Activated CD4-positive, alpha-beta T cell treated with anti-CD3 and anti-CD28 coated beads, Interleukin-2, amount 10 ng/mL, durations not matched to agents 7 days and 5 days (primary cell): ENCODE results near the gene SPPL3. TPM values are rescaled to one million over a fixed set of nuclear protein-coding genes. Genes with fewer than 3 reads are reported as not detected.

Experiments used
- CTCF ChIA-PET: fragments of 350-600 bp; sonication (Branson Sonifier 250); formaldehyde crosslinking; loops from one replicate; lab custom pipeline; 2021; ENCODE audit warnings: antibody characterized with exemption; lab: Charles Lee
- POLR2A ChIA-PET: fragments of 350-600 bp; sonication (Branson Sonifier 250); formaldehyde crosslinking; loops from one replicate; lab custom pipeline; 2021; ENCODE audit warnings: antibody characterized with exemption; lab: Charles Lee
- DNase-seq: peaks from one replicate; pipeline ENCODE4 v3.0.0-alpha.2; 2020
- H3K27ac Mint-ChIP-seq: one replicate; pipeline ENCODE4 v1.8.0; 2021; ENCODE audit warnings: mild to moderate bottlenecking, moderate library complexity, mixed read lengths
- H3K27me3 Mint-ChIP-seq: one replicate; pipeline ENCODE4 v1.8.0; 2021; ENCODE audit warnings: mixed read lengths
- H3K36me3 Mint-ChIP-seq: one replicate; pipeline ENCODE4 v1.8.0; 2021; ENCODE audit warnings: low read depth, mixed read lengths
- H3K4me1 Mint-ChIP-seq: one replicate; pipeline ENCODE4 v1.8.0; 2021; ENCODE audit warnings: mixed read lengths
- H3K4me3 Mint-ChIP-seq: one replicate; pipeline ENCODE4 v1.8.0; 2021; ENCODE audit warnings: mild to moderate bottlenecking, moderate library complexity, mixed read lengths
- H3K9me3 Mint-ChIP-seq: one replicate; pipeline ENCODE4 v1.8.0; 2021; ENCODE audit warnings: mixed read lengths
- total RNA-seq, 2 experiments: library from RNA; stranded (reverse); gene quantifications; one replicate each; pipeline ENCODE4 v1.2.3, GENCODE V29; 2021

The SPPL3 gene
- total RNA-seq, 2 experiments from 2014 or later = 31.9 to 43.0 TPM

- H3K27ac Mint-ChIP-seq = no peak overlapping the region
- POLR2A ChIA-PET = no interaction called here
- CTCF ChIA-PET = interaction anchor here (1.2 to 1.5 kb wide), 3 partner anchors 8 to 44 kb away, joined by 3 to 5 read pairs (median 4); no protein-coding TSS in a partner anchor
These were observed 69.5 kb downstream of the SPPL3 start for GRCh38 chr12:120834489-120835303.

GRCh38 chr12:120833849-120834248 is 70.3 kb downstream of the SPPL3 start:
- no peak for DNase-seq
- peaks cover 48% of the 10 kb centered on the region for H3K4me1 Mint-ChIP-seq
- peaks cover 1% of the 10 kb centered on the region for H3K36me3 Mint-ChIP-seq
- H3K4me3 Mint-ChIP-seq = no peak overlapping the region
- no peaks in the 10 kb centered on the region for H3K9me3 Mint-ChIP-seq
- H3K27me3 Mint-ChIP-seq = no peaks in the 10 kb centered on the region
- H3K27ac Mint-ChIP-seq = no peak overlapping the region
- POLR2A ChIA-PET = no interaction called here
- CTCF ChIA-PET = interaction anchor here (0.7 to 1.5 kb wide), 4 partner anchors 12 to 83 kb away, joined by 3 to 5 read pairs (median 4); no protein-coding TSS in a partner anchor

More at GRCh38 chr12:120834489-120835303, 69.5 kb downstream of the SPPL3 start:
- no peak for DNase-seq
- Mint-ChIP-seq H3K9me3 (no peaks in the 10 kb centered on the region), H3K4me3 (no peak overlapping the region), H3K36me3 (peaks cover 1% of the 10 kb centered on the region), H3K27me3 (no peaks in the 10 kb centered on the region), H3K4me1 (peaks cover 46% of the 10 kb centered on the region)

GRCh38 chr12:120832737-120833136 is 71.4 kb downstream of the SPPL3 start:
- ChIA-PET POLR2A (interaction anchor here (0.7 kb wide), 1 partner anchor 314 kb away, joined by 6 read pairs; no protein-coding TSS in a partner anchor), CTCF (interaction anchor here (0.6 to 2.7 kb wide), 3 partner anchors 14 to 86 kb away, joined by 3 to 9 read pairs (median 4); no protein-coding TSS in a partner anchor)
- peaks cover 1% of the 10 kb centered on the region for H3K36me3 Mint-ChIP-seq
- DNase-seq = no peak
- peaks cover 48% of the 10 kb centered on the region for H3K4me1 Mint-ChIP-seq
- no peak overlapping the region for H3K27ac Mint-ChIP-seq
- no peaks in the 10 kb centered on the region for H3K9me3 Mint-ChIP-seq
- no peak overlapping the region for H3K4me3 Mint-ChIP-seq
- no peaks in the 10 kb centered on the region for H3K27me3 Mint-ChIP-seq

GRCh38 chr12:120831648-120832267 is 72.4 kb downstream of the SPPL3 start:
- H3K27ac Mint-ChIP-seq = no peak overlapping the region
- POLR2A ChIA-PET = interaction anchor here (0.7 kb wide), 2 partner anchors 315 to 498 kb away, joined by 3 to 6 read pairs; no protein-coding TSS in a partner anchor
- H3K4me3 Mint-ChIP-seq = no peak overlapping the region
- DNase-seq = no peak
- CTCF ChIA-PET = interaction anchor here (0.6 to 2.7 kb wide), 5 partner anchors 9 to 309 kb away, joined by 3 to 9 read pairs (median 4); no protein-coding TSS in a partner anchor
- no peaks in the 10 kb centered on the region for H3K9me3 Mint-ChIP-seq
- peaks cover 48% of the 10 kb centered on the region for H3K4me1 Mint-ChIP-seq
- no peaks in the 10 kb centered on the region for H3K27me3 Mint-ChIP-seq
- H3K36me3 Mint-ChIP-seq = peaks cover 1% of the 10 kb centered on the region

- ChIA-PET CTCF (interaction anchor here (1.5 to 2.7 kb wide), 2 partner anchors 9 to 13 kb away, joined by 3 to 9 read pairs; no protein-coding TSS in a partner anchor), POLR2A (interaction anchor here (0.7 kb wide), 1 partner anchor 498 kb away, joined by 3 read pairs; no protein-coding TSS in a partner anchor)
- H3K9me3 Mint-ChIP-seq = no peaks in the 10 kb centered on the region
- no peak overlapping the region for H3K27ac Mint-ChIP-seq
- H3K27me3 Mint-ChIP-seq = no peaks in the 10 kb centered on the region
- H3K4me3 Mint-ChIP-seq = no peak overlapping the region
- H3K4me1 Mint-ChIP-seq = peaks cover 42% of the 10 kb centered on the region
- peaks cover 1% of the 10 kb centered on the region for H3K36me3 Mint-ChIP-seq
- DNase-seq = no peak
These were observed 73.2 kb downstream of the SPPL3 start for GRCh38 chr12:120830966-120831365.

- H3K27ac Mint-ChIP-seq = no peak overlapping the region
- peaks cover 38% of the 10 kb centered on the region for H3K4me1 Mint-ChIP-seq
- CTCF ChIA-PET = interaction anchor here (1.5 to 1.7 kb wide), 2 partner anchors 10 to 31 kb away, joined by 3 to 4 read pairs; no protein-coding TSS in a partner anchor
- H3K4me3 Mint-ChIP-seq = no peak overlapping the region
- H3K27me3 Mint-ChIP-seq = no peaks in the 10 kb centered on the region
- DNase-seq = no peak
- POLR2A ChIA-PET = no interaction called here
- no peaks in the 10 kb centered on the region for H3K9me3 Mint-ChIP-seq
- peaks cover 1% of the 10 kb centered on the region for H3K36me3 Mint-ChIP-seq
These were observed 73.9 kb downstream of the SPPL3 start for GRCh38 chr12:120830052-120830940.

GRCh38 chr12:120826335-120826734 is 77.8 kb downstream of the SPPL3 start:
- CTCF ChIA-PET = interaction anchor here (1.2 to 1.5 kb wide), 2 partner anchors 8 to 9 kb away, joined by 3 read pairs; no protein-coding TSS in a partner anchor
- H3K4me1 Mint-ChIP-seq = peaks cover 30% of the 10 kb centered on the region
- no peak for DNase-seq
- no peak overlapping the region for H3K27ac Mint-ChIP-seq
- no peak overlapping the region for H3K4me3 Mint-ChIP-seq
- no peaks in the 10 kb centered on the region for H3K9me3 Mint-ChIP-seq
- POLR2A ChIA-PET = no interaction called here
- no peaks in the 10 kb centered on the region for H3K27me3 Mint-ChIP-seq
- peaks cover 1% of the 10 kb centered on the region for H3K36me3 Mint-ChIP-seq

- POLR2A ChIA-PET = no interaction called here
- Mint-ChIP-seq H3K4me3 (no peak overlapping the region), H3K27ac (no peak overlapping the region), H3K36me3 (peaks cover 1% of the 10 kb centered on the region), H3K27me3 (no peaks in the 10 kb centered on the region), H3K9me3 (no peaks in the 10 kb centered on the region), H3K4me1 (peaks cover 29% of the 10 kb centered on the region)
- DNase-seq = no peak
- CTCF ChIA-PET = no interaction called here
These were observed 78.8 kb downstream of the SPPL3 start for GRCh38 chr12:120825337-120825736.

GRCh38 chr12:120822832-120823503 is 81.2 kb downstream of the SPPL3 start:
- no peaks in the 10 kb centered on the region for H3K36me3 Mint-ChIP-seq
- H3K4me1 Mint-ChIP-seq = peaks cover 26% of the 10 kb centered on the region
- no peak overlapping the region for H3K27ac Mint-ChIP-seq
- ChIA-PET POLR2A (no interaction called here), CTCF (interaction anchor here (0.7 to 0.8 kb wide), 2 partner anchors 29 to 255 kb away, joined by 3 to 4 read pairs; no protein-coding TSS in a partner anchor)
- no peaks in the 10 kb centered on the region for H3K27me3 Mint-ChIP-seq
- no peak overlapping the region for H3K4me3 Mint-ChIP-seq
- no peaks in the 10 kb centered on the region for H3K9me3 Mint-ChIP-seq
- no peak for DNase-seq

- H3K4me3 Mint-ChIP-seq = no peak overlapping the region
- CTCF ChIA-PET = no interaction called here
- POLR2A ChIA-PET = no interaction called here
These were observed 82.3 kb downstream of the SPPL3 start for GRCh38 chr12:120821878-120822277.

GRCh38 chr12:120820884-120821510 is 83.2 kb downstream of the SPPL3 start:
- Mint-ChIP-seq H3K36me3 (no peaks in the 10 kb centered on the region), H3K9me3 (no peaks in the 10 kb centered on the region), H3K27ac (no peak overlapping the region), H3K4me3 (no peak overlapping the region), H3K4me1 (peaks cover 27% of the 10 kb centered on the region), H3K27me3 (no peaks in the 10 kb centered on the region)
- POLR2A ChIA-PET = no interaction called here
- CTCF ChIA-PET = no interaction called here
- DNase-seq = peak; percentile 52

More at GRCh38 chr12:120821878-120822277, 82.3 kb downstream of the SPPL3 start:
- no peak overlapping the region for H3K27ac Mint-ChIP-seq
- no peak for DNase-seq
- no peaks in the 10 kb centered on the region for H3K27me3 Mint-ChIP-seq
- peaks cover 26% of the 10 kb centered on the region for H3K4me1 Mint-ChIP-seq
- no peaks in the 10 kb centered on the region for H3K36me3 Mint-ChIP-seq
- no peaks in the 10 kb centered on the region for H3K9me3 Mint-ChIP-seq
